Loucy (cell line): ENCODE data around the gene ANKRD33.

ENCODE experiments used
- H2AFZ ChIP-seq: fragments of 200-600 bp; sonication (generic); 2 replicates; pipeline ENCODE4 v1.6.0; 2016; ENCODE audit warnings: antibody characterized with exemption, mild to moderate bottlenecking, low read length, moderate library complexity
- H3F3A ChIP-seq: fragments of 200-600 bp; 2 replicates; pipeline ENCODE4 v1.6.0; 2016; ENCODE audit warnings: antibody characterized with exemption, low read depth, mild to moderate bottlenecking
- H3K27me3 ChIP-seq: fragments of 200-600 bp; sonication (generic); 2 replicates; pipeline ENCODE4 v1.6.1; 2014; ENCODE audit warnings: low read length, mild to moderate bottlenecking; ENCODE audit not compliant: insufficient read depth, poor library complexity, severe bottlenecking
- H3K36me3 ChIP-seq: fragments of 200-600 bp; sonication (generic); 2 replicates; pipeline ENCODE4 v1.6.1; 2016; ENCODE audit warnings: low read length; ENCODE audit not compliant: insufficient read depth
- H3K4me1 ChIP-seq: fragments of 200-600 bp; sonication (generic); 2 replicates; pipeline ENCODE4 v1.5.1; 2014; ENCODE audit warnings: low read length, mild to moderate bottlenecking; ENCODE audit not compliant: insufficient read depth, poor library complexity, severe bottlenecking
- H3K4me2 ChIP-seq: fragments of 200-600 bp; sonication (generic); 2 replicates; pipeline ENCODE4 v1.6.0; 2014; ENCODE audit warnings: antibody characterized with exemption, low read length, low read depth, mild to moderate bottlenecking; ENCODE audit not compliant: poor library complexity, severe bottlenecking
- H3K4me3 ChIP-seq: fragments of 200-600 bp; sonication (generic); 2 replicates; pipeline ENCODE4 v1.5.1; 2014; ENCODE audit warnings: low read length, mild to moderate bottlenecking, mixed read lengths; ENCODE audit not compliant: poor library complexity, severe bottlenecking
- H3K79me2 ChIP-seq: fragments of 200-600 bp; sonication (generic); 2 replicates; pipeline ENCODE4 v1.6.1; 2014; ENCODE audit warnings: low read length; ENCODE audit not compliant: insufficient read depth
- H3K9ac ChIP-seq: fragments of 200-600 bp; sonication (generic); 2 replicates; pipeline ENCODE4 v1.6.0; 2014; ENCODE audit warnings: mild to moderate bottlenecking, low read depth, low read length, moderate library complexity; ENCODE audit not compliant: poor library complexity, severe bottlenecking
- H3K9me2 ChIP-seq: fragments of 200-600 bp; sonication (generic); replicated peaks from 2 replicates; pipeline ENCODE4 v1.6.1; 2016; ENCODE audit warnings: low read depth, low read length, mixed read lengths
- H3K9me3 ChIP-seq: fragments of 200-600 bp; sonication (generic); 2 replicates; pipeline ENCODE4 v1.6.1; 2014; ENCODE audit warnings: mild to moderate bottlenecking, antibody characterized with exemption, low read length, low read depth; ENCODE audit not compliant: insufficient read depth
- H4K20me1 ChIP-seq: fragments of 200-600 bp; sonication (generic); 2 replicates; pipeline ENCODE4 v1.6.0; 2014; ENCODE audit warnings: antibody characterized with exemption, low read length, mild to moderate bottlenecking; ENCODE audit not compliant: insufficient read depth, poor library complexity, severe bottlenecking
- CTCF ChIP-seq: fragments of 200-600 bp; sonication (generic); conservative IDR thresholded peaks from 2 replicates; pipeline ENCODE4 v1.5.1; 2014; ENCODE audit warnings: mild to moderate bottlenecking, antibody characterized with exemption, low read length
- EZH2phosphoT487 ChIP-seq: fragments of 200-600 bp; IDR thresholded peaks from 2 replicates; pipeline ENCODE4 v1.6.1; 2018; ENCODE audit warnings: antibody characterized with exemption, mild to moderate bottlenecking, moderate library complexity, borderline replicate concordance

The ANKRD33 gene

GRCh38 chr12:51870504-51870903 lies 17.4 kb upstream of the ANKRD33 start:
- no peaks in the 10 kb centered on the region for H3F3A ChIP-seq
- no peaks in the 10 kb centered on the region for H3K27me3 ChIP-seq
- no peak overlapping the region for H3K4me3 ChIP-seq
- H3K4me2 ChIP-seq = no peak overlapping the region
- peaks cover 6% of the 10 kb centered on the region for H3K4me1 ChIP-seq
- TF ChIP-seq EZH2phosphoT487 (no peak), CTCF (no peak)
- no peaks in the 10 kb centered on the region for H4K20me1 ChIP-seq
- H3K79me2 ChIP-seq = no peaks in the 10 kb centered on the region
- no peak overlapping the region for H3K9ac ChIP-seq
- no peaks in the 10 kb centered on the region for H3K9me2 ChIP-seq
- no peaks in the 10 kb centered on the region for H3K9me3 ChIP-seq
- H2AFZ ChIP-seq = no peak overlapping the region; the same call in 1 of the 2 replicates
- H3K36me3 ChIP-seq = no peaks in the 10 kb centered on the region

GRCh38 chr12:51871126-51871525 lies 16.8 kb upstream of the ANKRD33 start:
- Histone ChIP-seq H3F3A (no peaks in the 10 kb centered on the region), H3K4me1 (peaks cover 6% of the 10 kb centered on the region), H3K9ac (no peak overlapping the region), H3K27me3 (no peaks in the 10 kb centered on the region), H3K9me2 (no peaks in the 10 kb centered on the region), H3K36me3 (no peaks in the 10 kb centered on the region), H3K4me3 (no peak overlapping the region), H3K4me2 (no peak overlapping the region), H3K9me3 (no peaks in the 10 kb centered on the region), H4K20me1 (no peaks in the 10 kb centered on the region), H2AFZ (peak overlapping the region; percentile 33; the same call in 1 of the 2 replicates), H3K79me2 (no peaks in the 10 kb centered on the region)
- TF ChIP-seq CTCF = no peak; the same call in 1 of the 2 replicates
- TF ChIP-seq EZH2phosphoT487 = no peak

GRCh38 chr12:51871918-51872688 lies 15.8 kb upstream of the ANKRD33 start:
- no peaks in the 10 kb centered on the region for H3K79me2 ChIP-seq
- H3K9ac ChIP-seq = no peak overlapping the region
- H3K9me3 ChIP-seq = no peaks in the 10 kb centered on the region
- no peaks in the 10 kb centered on the region for H3K9me2 ChIP-seq
- TF ChIP-seq CTCF (no peak), EZH2phosphoT487 (no peak)
- H3K27me3 ChIP-seq = no peaks in the 10 kb centered on the region
- no peaks in the 10 kb centered on the region for H3F3A ChIP-seq
- H3K36me3 ChIP-seq = no peaks in the 10 kb centered on the region
- no peak overlapping the region for H3K4me2 ChIP-seq
- H3K4me1 ChIP-seq = peaks cover 6% of the 10 kb centered on the region
- H4K20me1 ChIP-seq = no peaks in the 10 kb centered on the region
- no peak overlapping the region for H2AFZ ChIP-seq
- no peak overlapping the region for H3K4me3 ChIP-seq
